ENCODE results near the gene CAPN5.
"Not testable (repeated sequence)": the region's sequence is repeated elsewhere in the genome, so short reads cannot be mapped to it uniquely, and the experiment has no call there.

Gene CAPN5

DNA sequence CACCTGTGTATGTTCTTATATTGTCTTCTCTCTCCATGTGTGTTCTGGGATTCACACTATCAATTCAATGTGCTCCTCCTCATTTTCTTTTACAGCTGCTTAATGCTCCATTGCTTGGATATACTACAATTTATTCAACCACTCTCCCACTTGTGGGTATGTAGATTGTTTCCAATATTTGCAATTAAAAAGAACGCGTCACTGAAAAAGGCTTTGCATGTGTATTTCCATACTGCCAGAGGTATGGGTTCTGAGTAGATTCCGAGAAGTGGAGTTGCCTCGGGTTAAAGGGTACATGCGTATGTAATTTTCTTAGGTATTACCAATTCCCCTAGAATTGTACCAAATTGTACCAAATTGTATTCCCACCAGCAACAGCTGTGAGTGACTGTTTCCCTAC, 7.0 kb upstream of the CAPN5 start:
- no peaks in the 10 kb centered on the region for H3K9me2 ChIP-seq (ENCODE audit: low read depth, low read length)
- no peaks in the 10 kb centered on the region; the same call in 1 of the 2 replicates for H3K36me3 ChIP-seq (ENCODE audit: insufficient read depth, low read length)
- no peak overlapping the region for H3K9ac ChIP-seq (ENCODE audit: low read length)
- peaks cover 3% of the 10 kb centered on the region; the same call in 1 of the 2 replicates for H3K27me3 ChIP-seq (ENCODE audit: insufficient read depth, low read length)
- H3K27ac ChIP-seq (ENCODE audit: low read depth, low read length, poor library complexity, severe bottlenecking): no peak overlapping the region
- no peak overlapping the region for H3K4me3 ChIP-seq (ENCODE audit: low read depth, low read length, poor library complexity, severe bottlenecking)
- no peak overlapping the region for H2AFZ ChIP-seq (ENCODE audit: low read length)
- H3F3A ChIP-seq (ENCODE audit: insufficient read depth, low read length): no peaks in the 10 kb centered on the region
- H3K9me3 ChIP-seq (ENCODE audit: low read length): peaks cover 3% of the 10 kb centered on the region; the same call in 1 of the 2 replicates
- TF ChIP-seq, protein P1, sequence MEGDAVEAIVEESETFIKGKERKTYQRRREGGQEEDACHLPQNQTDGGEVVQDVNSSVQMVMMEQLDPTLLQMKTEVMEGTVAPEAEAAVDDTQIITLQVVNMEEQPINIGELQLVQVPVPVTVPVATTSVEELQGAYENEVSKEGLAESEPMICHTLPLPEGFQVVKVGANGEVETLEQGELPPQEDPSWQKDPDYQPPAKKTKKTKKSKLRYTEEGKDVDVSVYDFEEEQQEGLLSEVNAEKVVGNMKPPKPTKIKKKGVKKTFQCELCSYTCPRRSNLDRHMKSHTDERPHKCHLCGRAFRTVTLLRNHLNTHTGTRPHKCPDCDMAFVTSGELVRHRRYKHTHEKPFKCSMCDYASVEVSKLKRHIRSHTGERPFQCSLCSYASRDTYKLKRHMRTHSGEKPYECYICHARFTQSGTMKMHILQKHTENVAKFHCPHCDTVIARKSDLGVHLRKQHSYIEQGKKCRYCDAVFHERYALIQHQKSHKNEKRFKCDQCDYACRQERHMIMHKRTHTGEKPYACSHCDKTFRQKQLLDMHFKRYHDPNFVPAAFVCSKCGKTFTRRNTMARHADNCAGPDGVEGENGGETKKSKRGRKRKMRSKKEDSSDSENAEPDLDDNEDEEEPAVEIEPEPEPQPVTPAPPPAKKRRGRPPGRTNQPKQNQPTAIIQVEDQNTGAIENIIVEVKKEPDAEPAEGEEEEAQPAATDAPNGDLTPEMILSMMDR (IDR thresholded peaks at IDR 0.05; ENCODE audit: low read length): no peak
- no peak for TF ChIP-seq EZH2 (IDR thresholded peaks at IDR 0.05; ENCODE audit: borderline replicate concordance, low read length)
- no peaks in the 10 kb centered on the region for H3K79me2 ChIP-seq (ENCODE audit: insufficient read depth, low read length)
- H3K4me1 ChIP-seq (ENCODE audit: insufficient read depth, low read length, severe bottlenecking): no peaks in the 10 kb centered on the region
- no peaks in the 10 kb centered on the region for H4K20me1 ChIP-seq (ENCODE audit: insufficient read depth, low read length)
- H3K4me2 ChIP-seq (ENCODE audit: low read length): no peak overlapping the region

DNA sequence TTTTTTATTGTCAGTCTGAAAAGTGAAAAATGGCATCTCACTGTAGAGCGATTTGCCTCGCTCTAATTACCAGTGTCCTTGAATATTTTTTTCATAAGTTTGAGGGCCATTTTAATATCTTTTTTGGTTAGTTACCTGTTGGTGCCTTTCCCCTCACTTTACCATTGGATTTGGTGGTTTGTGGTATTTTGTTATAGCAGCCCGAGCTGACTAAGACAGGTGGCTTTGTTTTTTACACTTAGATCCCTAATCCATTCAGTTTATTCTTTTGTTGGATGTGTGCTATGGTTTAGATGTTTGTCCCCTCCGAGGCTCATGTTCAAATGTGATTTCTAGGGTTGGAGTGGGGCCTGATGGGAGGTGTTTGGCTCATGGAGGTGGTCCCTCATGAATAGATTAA, 6.5 kb upstream of the CAPN5 start:
- Histone ChIP-seq H3K4me1 (ENCODE audit: insufficient read depth, low read length, severe bottlenecking) (no peaks in the 10 kb centered on the region), H2AFZ (ENCODE audit: low read length) (no peak overlapping the region), H3K36me3 (ENCODE audit: insufficient read depth, low read length) (no peaks in the 10 kb centered on the region; the same call in 1 of the 2 replicates), H3K27ac (ENCODE audit: low read depth, low read length, poor library complexity, severe bottlenecking) (no peak overlapping the region), H3K9me2 (ENCODE audit: low read depth, low read length) (no peaks in the 10 kb centered on the region), H3K27me3 (ENCODE audit: insufficient read depth, low read length) (peaks cover 3% of the 10 kb centered on the region; the same call in 1 of the 2 replicates), H4K20me1 (ENCODE audit: insufficient read depth, low read length) (no peaks in the 10 kb centered on the region), H3K9me3 (ENCODE audit: low read length) (peaks cover 3% of the 10 kb centered on the region; the same call in 1 of the 2 replicates), H3K9ac (ENCODE audit: low read length) (no peak overlapping the region), H3F3A (ENCODE audit: insufficient read depth, low read length) (no peaks in the 10 kb centered on the region), H3K79me2 (ENCODE audit: insufficient read depth, low read length) (no peaks in the 10 kb centered on the region), H3K4me3 (ENCODE audit: low read depth, low read length, poor library complexity, severe bottlenecking) (no peak overlapping the region), H3K4me2 (ENCODE audit: low read length) (no peak overlapping the region)
- TF ChIP-seq EZH2 (IDR thresholded peaks at IDR 0.05; ENCODE audit: borderline replicate concordance, low read length): no peak
- TF ChIP-seq, protein P1 (IDR thresholded peaks at IDR 0.05; ENCODE audit: low read length): no peak

DNA sequence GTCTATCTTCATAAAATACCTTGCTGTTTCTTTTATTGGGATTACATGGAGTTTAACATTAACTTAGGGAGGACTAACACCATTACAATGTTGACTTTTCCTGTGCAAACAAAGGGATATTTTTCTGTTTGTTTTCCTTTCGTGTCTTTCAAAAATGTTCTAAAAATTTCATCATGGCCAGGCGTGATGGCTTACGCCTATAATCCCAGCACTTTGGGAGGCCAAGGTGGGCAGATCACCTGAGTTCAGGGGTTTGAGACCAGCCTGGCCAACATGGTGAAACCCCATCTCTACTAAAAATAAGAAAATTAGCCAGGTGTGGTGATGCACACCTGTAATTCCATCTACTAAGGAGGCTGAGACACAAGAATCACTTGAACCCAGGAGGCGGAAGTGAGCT, 5.5 kb upstream of the CAPN5 start:
- not testable (repeated sequence) for H4K20me1 ChIP-seq (ENCODE audit: insufficient read depth, low read length); H3K79me2 ChIP-seq (ENCODE audit: insufficient read depth, low read length); H3K4me2 ChIP-seq (ENCODE audit: low read length); H3K36me3 ChIP-seq (ENCODE audit: insufficient read depth, low read length); H3K27me3 ChIP-seq (ENCODE audit: insufficient read depth, low read length); H3K27ac ChIP-seq (ENCODE audit: low read depth, low read length, poor library complexity, severe bottlenecking); H3F3A ChIP-seq (ENCODE audit: insufficient read depth, low read length); H3K4me1 ChIP-seq (ENCODE audit: insufficient read depth, low read length, severe bottlenecking); H3K9ac ChIP-seq (ENCODE audit: low read length); H2AFZ ChIP-seq (ENCODE audit: low read length); H3K9me3 ChIP-seq (ENCODE audit: low read length); H3K4me3 ChIP-seq (ENCODE audit: low read depth, low read length, poor library complexity, severe bottlenecking); H3K9me2 ChIP-seq (ENCODE audit: low read depth, low read length)

DNA sequence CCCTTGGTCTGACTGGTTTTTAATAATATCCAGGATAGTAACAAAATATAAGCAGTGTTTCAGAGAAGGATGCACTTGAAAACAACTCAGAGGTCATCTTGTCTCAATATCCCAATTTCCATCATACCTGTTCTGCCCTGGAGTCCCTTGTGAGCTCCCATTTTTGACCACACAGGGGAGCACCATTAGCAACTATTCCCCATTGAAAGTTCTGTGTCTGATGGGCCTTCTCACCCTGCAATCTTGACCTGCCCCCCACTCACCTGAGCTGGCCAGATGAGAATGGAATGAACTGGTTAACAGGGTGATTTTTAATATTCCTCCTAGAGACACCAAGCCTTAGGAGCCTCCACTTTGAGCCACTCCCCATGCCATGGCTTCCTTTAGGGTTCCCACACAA, 3.8 kb upstream of the CAPN5 start:
- Histone ChIP-seq H3K27me3 (ENCODE audit: insufficient read depth, low read length) (peaks cover 3% of the 10 kb centered on the region; the same call in 1 of the 2 replicates), H3F3A (ENCODE audit: insufficient read depth, low read length) (no peaks in the 10 kb centered on the region), H4K20me1 (ENCODE audit: insufficient read depth, low read length) (no peaks in the 10 kb centered on the region), H3K4me2 (ENCODE audit: low read length) (no peak overlapping the region), H3K27ac (ENCODE audit: low read depth, low read length, poor library complexity, severe bottlenecking) (no peak overlapping the region), H3K9me2 (ENCODE audit: low read depth, low read length) (no peaks in the 10 kb centered on the region), H3K79me2 (ENCODE audit: insufficient read depth, low read length) (no peaks in the 10 kb centered on the region), H3K36me3 (ENCODE audit: insufficient read depth, low read length) (no peaks in the 10 kb centered on the region; the same call in 1 of the 2 replicates), H3K4me1 (ENCODE audit: insufficient read depth, low read length, severe bottlenecking) (peaks cover 7% of the 10 kb centered on the region), H2AFZ (ENCODE audit: low read length) (no peak overlapping the region), H3K4me3 (ENCODE audit: low read depth, low read length, poor library complexity, severe bottlenecking) (no peak overlapping the region), H3K9me3 (ENCODE audit: low read length) (no peaks in the 10 kb centered on the region), H3K9ac (ENCODE audit: low read length) (no peak overlapping the region)
- TF ChIP-seq, protein P1 (IDR thresholded peaks at IDR 0.05; ENCODE audit: low read length): peak; percentile 21; the same call in 1 of the 2 replicates
- TF ChIP-seq EZH2 (IDR thresholded peaks at IDR 0.05; ENCODE audit: borderline replicate concordance, low read length): no peak
